ENCODE results near the gene ADAM20.

ADAM20 gene

GRCh38 chr14:70536830-70537229, 2.0 kb upstream of the ADAM20 start:
- DNase-seq (ENCODE audit: low spot score): no peak
- Histone ChIP-seq H3K27me3 (ENCODE audit: insufficient read depth, poor library complexity, severe bottlenecking) (no peaks in the 10 kb centered on the region), H3K4me1 (ENCODE audit: insufficient read depth, poor library complexity, severe bottlenecking) (no peaks in the 10 kb centered on the region), H3K4me3 (ENCODE audit: severe bottlenecking) (no peak overlapping the region), H3K36me3 (ENCODE audit: low read depth) (no peaks in the 10 kb centered on the region), H3K27ac (ENCODE audit: poor library complexity, severe bottlenecking) (no peak overlapping the region), H3K9me3 (ENCODE audit: severe bottlenecking) (no peaks in the 10 kb centered on the region)
- no peak for TF ChIP-seq CTCF (IDR thresholded peaks at IDR 0.05; ENCODE audit: poor library complexity, severe bottlenecking)
- ATAC-seq (ENCODE audit: low read depth): no peak

GRCh38 chr14:70530417-70530816, 4.4 kb downstream of the ADAM20 start:
- DNase-seq (ENCODE audit: low spot score) (no peak), ATAC-seq (ENCODE audit: low read depth) (no peak)
- Histone ChIP-seq H3K36me3 (ENCODE audit: low read depth) (no peaks in the 10 kb centered on the region), H3K4me1 (ENCODE audit: insufficient read depth, poor library complexity, severe bottlenecking) (no peaks in the 10 kb centered on the region), H3K27ac (ENCODE audit: poor library complexity, severe bottlenecking) (no peak overlapping the region), H3K9me3 (ENCODE audit: severe bottlenecking) (no peaks in the 10 kb centered on the region), H3K27me3 (ENCODE audit: insufficient read depth, poor library complexity, severe bottlenecking) (no peaks in the 10 kb centered on the region), H3K4me3 (ENCODE audit: severe bottlenecking) (no peak overlapping the region)
- TF ChIP-seq CTCF (IDR thresholded peaks at IDR 0.05; ENCODE audit: poor library complexity, severe bottlenecking): no peak

- Histone ChIP-seq H3K36me3 (ENCODE audit: low read depth) (no peaks in the 10 kb centered on the region), H3K27me3 (ENCODE audit: insufficient read depth, poor library complexity, severe bottlenecking) (no peaks in the 10 kb centered on the region), H3K9me3 (ENCODE audit: severe bottlenecking) (no peaks in the 10 kb centered on the region), H3K4me1 (ENCODE audit: insufficient read depth, poor library complexity, severe bottlenecking) (no peaks in the 10 kb centered on the region), H3K27ac (ENCODE audit: poor library complexity, severe bottlenecking) (no peak overlapping the region), H3K4me3 (ENCODE audit: severe bottlenecking) (no peak overlapping the region)
- ATAC-seq (ENCODE audit: low read depth) (no peak), DNase-seq (ENCODE audit: low spot score) (no peak)
- no peak for TF ChIP-seq CTCF (IDR thresholded peaks at IDR 0.05; ENCODE audit: poor library complexity, severe bottlenecking)
These were observed 7.2 kb downstream of the ADAM20 start for GRCh38 chr14:70527501-70528105.

- Histone ChIP-seq H3K4me1 (ENCODE audit: insufficient read depth, poor library complexity, severe bottlenecking) (no peaks in the 10 kb centered on the region), H3K4me3 (ENCODE audit: severe bottlenecking) (no peak overlapping the region), H3K9me3 (ENCODE audit: severe bottlenecking) (peaks cover 3% of the 10 kb centered on the region), H3K36me3 (ENCODE audit: low read depth) (no peaks in the 10 kb centered on the region), H3K27me3 (ENCODE audit: insufficient read depth, poor library complexity, severe bottlenecking) (no peaks in the 10 kb centered on the region), H3K27ac (ENCODE audit: poor library complexity, severe bottlenecking) (no peak overlapping the region)
- no peak for TF ChIP-seq CTCF (IDR thresholded peaks at IDR 0.05; ENCODE audit: poor library complexity, severe bottlenecking)
- DNase-seq (ENCODE audit: low spot score): no peak
- ATAC-seq (ENCODE audit: low read depth): no peak
These were observed 9.1 kb downstream of the ADAM20 start for GRCh38 chr14:70525691-70526090.

- no peak for TF ChIP-seq CTCF (IDR thresholded peaks at IDR 0.05; ENCODE audit: poor library complexity, severe bottlenecking)
- Histone ChIP-seq H3K9me3 (ENCODE audit: severe bottlenecking) (peaks cover 2% of the 10 kb centered on the region), H3K4me1 (ENCODE audit: insufficient read depth, poor library complexity, severe bottlenecking) (no peaks in the 10 kb centered on the region), H3K27ac (ENCODE audit: poor library complexity, severe bottlenecking) (no peak overlapping the region), H3K36me3 (ENCODE audit: low read depth) (no peaks in the 10 kb centered on the region), H3K4me3 (ENCODE audit: severe bottlenecking) (no peak overlapping the region), H3K27me3 (ENCODE audit: insufficient read depth, poor library complexity, severe bottlenecking) (no peaks in the 10 kb centered on the region)
- ATAC-seq (ENCODE audit: low read depth): peak; percentile 38; the same call in 1 of the 3 replicates
- DNase-seq (ENCODE audit: low spot score): no peak
These were observed 19.0 kb downstream of the ADAM20 start for GRCh38 chr14:70515811-70516210.

Measured in RWPE2 (cell line).